ENCODE data around the gene LBP.
A peak's percentile ranks its signal among the peaks of the same experiment; 100 is the strongest.
"Not testable (repeated sequence)": the region's sequence is repeated elsewhere in the genome, so short reads cannot be mapped to it uniquely, and the experiment has no call there.

LBP gene

DNA sequence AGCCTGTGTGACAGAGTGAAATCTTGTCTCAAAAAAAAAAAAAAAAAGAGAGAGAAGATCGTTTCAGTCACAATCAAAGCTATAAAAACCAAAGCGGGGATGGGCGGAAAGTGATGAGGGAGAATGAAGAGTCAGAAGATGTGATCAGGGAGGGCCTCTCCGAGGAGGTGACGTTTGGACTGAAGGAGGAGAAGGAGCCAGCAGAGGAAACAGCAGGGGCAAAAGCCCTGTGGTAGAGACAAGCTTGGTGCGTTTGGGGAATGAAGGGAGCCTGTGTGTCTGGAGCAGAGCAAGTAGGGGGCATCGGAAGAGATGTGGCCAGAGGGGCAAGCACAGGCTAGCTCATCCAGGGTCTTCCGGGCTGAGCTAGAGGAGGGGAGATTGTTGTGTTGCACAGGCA lies 14.5 kb upstream of the LBP start:
- H3K27ac ChIP-seq: no peak overlapping the region
- TF ChIP-seq, protein P1, sequence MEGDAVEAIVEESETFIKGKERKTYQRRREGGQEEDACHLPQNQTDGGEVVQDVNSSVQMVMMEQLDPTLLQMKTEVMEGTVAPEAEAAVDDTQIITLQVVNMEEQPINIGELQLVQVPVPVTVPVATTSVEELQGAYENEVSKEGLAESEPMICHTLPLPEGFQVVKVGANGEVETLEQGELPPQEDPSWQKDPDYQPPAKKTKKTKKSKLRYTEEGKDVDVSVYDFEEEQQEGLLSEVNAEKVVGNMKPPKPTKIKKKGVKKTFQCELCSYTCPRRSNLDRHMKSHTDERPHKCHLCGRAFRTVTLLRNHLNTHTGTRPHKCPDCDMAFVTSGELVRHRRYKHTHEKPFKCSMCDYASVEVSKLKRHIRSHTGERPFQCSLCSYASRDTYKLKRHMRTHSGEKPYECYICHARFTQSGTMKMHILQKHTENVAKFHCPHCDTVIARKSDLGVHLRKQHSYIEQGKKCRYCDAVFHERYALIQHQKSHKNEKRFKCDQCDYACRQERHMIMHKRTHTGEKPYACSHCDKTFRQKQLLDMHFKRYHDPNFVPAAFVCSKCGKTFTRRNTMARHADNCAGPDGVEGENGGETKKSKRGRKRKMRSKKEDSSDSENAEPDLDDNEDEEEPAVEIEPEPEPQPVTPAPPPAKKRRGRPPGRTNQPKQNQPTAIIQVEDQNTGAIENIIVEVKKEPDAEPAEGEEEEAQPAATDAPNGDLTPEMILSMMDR (conservative IDR thresholded peaks at IDR 0.05): no peak

DNA sequence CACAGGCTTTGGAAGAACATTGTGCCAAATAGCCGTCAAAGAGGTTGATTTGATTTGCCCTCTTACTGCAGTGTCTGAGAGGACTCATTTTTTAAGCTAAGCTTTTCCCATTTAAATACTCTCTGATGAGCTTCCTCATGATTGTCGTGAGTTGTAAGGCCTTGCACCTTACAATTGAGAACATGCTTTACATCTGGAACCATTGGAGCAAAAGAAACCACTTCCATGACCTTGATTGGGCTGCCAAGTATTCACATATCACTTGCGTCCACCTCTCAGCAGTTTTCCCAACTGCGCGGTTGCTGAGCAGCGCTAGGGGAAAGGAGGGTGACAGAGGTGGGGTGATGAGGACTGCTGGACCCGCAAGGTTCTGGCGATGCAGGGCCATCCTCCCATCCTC lies 12.3 kb upstream of the LBP start:
- TF ChIP-seq, protein P1 (conservative IDR thresholded peaks at IDR 0.05): no peak
- no peak overlapping the region for H3K27ac ChIP-seq

DNA sequence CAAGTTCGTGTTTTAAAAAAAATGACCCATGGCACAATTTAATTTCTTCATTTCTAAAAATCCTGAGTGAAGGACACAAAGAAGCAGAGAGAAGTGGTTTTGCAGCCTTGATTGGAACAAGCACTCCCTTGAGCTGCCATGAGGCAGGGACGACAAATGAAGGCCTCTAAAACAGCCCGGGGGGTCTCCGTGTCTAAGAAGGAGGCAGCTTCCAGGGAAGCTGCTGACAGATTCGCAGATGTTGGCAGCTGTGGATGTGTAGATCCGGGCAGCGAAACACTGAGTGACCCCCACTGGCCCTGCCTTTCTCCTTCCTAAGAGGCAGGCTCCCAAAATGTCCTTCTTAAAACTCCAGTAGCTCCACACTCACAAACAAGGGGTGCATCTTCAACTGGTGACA lies 9.6 kb upstream of the LBP start:
- TF ChIP-seq, protein P1 (conservative IDR thresholded peaks at IDR 0.05): no peak

DNA sequence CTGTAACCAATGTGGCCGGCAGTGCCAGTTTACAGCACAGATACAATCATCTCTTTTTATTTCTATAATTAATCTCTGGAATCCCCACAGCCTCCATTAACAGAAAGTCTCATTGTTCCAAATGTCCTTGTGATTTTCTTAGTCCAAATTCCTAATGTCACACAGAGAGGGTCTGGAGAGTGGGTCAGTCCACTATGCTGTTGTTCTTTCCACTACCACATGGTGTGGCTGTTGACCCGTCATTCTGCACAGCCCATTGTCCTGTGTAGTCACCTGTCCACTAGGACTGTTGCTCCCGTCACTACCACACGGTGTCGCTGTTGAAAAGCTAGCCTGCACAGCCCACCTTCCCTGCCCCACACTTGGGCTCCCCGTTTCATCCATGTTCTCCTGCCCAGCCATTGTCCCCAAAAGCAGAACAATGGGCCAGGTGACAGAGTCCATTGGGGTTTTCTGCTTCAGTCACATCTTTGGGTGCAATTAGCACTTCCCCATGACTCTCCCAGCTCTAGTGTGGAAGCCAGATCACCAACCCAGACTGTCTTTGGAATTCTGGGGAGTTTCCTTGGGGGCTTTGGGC lies 8.6 kb upstream of the LBP start:
- TF ChIP-seq, protein P1 (conservative IDR thresholded peaks at IDR 0.05): peak; percentile 63
- H3K27ac ChIP-seq: no peak overlapping the region

More for the DNA sequence above, 9.6 kb upstream of the LBP start:
- no peak overlapping the region for H3K27ac ChIP-seq

DNA sequence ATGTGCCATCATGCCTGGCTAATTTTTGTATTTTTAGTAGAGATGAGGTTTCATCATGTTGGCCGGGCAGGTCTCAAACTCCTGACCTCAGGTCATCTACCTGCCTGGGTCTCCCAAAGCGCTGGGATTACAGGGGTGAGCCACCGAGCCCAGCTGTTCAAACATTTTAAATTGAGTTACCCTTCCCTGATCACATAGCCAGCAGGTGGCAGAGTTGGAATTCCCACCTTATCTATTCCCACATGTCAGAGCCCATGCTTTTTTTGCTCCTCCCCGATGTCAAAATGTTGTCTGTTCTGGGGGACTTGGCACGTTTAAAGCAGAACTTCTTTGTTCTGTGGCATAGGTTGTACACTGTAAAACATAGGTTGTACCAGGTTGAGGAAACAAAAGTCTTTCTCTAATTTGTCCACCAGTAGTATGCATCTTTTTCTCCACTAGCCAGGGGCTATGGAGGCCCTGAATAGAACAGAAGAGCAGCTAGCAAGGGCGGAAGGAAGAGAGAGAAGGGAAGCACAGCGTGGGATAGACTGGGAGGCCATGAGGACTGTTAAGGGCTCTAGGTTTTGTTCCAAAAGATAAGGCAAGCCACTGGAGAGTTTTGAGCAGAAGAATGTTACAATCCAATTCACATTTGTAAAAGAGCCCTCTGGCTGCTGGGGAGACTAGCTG lies 7.3 kb upstream of the LBP start:
- TF ChIP-seq, protein P1 (conservative IDR thresholded peaks at IDR 0.05): peak; percentile 82
- no peak overlapping the region for H3K27ac ChIP-seq

DNA sequence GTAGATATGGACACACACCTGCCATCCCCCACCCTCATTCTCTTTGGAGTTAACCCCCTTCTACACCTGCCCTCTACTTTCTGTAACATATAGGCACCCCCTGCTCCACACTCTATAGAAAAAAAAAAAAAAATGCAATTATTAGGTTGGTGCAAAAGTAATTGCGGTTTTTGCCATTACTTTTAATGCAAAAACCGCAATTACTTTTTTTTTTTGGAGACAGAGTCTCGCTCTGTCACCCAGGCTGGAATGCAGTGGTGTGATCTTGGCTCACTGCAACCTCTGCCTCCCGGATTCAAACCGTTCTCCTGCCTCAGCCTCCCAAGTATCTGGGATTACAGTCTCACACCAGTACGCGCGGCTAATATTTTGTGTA lies 6.8 kb upstream of the LBP start:
- not testable (repeated sequence) for H3K27ac ChIP-seq

DNA sequence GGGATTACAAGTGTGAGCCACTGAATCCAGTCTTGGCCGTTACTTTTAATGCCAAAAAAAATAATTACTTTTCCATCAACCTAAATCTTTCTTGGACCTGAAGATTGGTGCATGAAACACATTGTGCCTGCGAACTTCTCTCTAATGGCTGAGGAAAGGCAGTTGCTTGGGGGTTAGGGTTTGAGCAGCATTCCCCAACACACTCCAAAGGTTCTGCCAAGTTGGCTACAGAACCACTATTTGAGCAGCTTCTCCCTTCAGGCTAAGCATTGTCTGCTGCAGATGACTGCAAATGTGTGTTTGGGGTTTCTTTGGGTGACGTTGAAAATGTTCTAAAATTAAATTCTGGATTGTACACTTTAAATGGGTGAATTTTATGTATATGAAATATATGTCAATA lies 6.3 kb upstream of the LBP start:
- TF ChIP-seq, protein P1 (conservative IDR thresholded peaks at IDR 0.05): no peak
- no peak overlapping the region for H3K27ac ChIP-seq

DNA sequence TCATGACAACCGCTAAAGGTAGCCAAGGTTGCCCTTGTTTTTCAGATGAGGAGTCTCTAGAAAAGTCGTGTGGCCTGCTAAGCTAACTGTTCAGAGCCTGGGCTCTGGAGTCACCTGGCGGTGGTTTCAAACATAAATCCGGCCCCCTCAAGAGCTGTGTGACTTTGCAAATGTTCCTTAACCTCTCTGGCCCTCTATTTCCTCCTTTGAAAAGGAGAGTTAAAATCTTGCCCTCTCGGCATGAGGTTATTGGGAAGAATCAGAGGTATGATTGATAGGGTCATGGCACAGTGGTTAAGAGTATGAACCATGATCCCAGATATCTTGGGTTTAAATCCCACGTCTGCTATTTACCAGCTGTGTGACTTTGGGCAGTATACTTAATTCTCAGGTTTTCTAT lies 5.6 kb upstream of the LBP start:
- no peak overlapping the region for H3K27ac ChIP-seq
- TF ChIP-seq, protein P1 (conservative IDR thresholded peaks at IDR 0.05): no peak

Measured in VCaP (cell line).